Activated CD4-positive, alpha-beta T cell treated with anti-CD3 and anti-CD28 coated beads for 36 hours (primary cell): ENCODE results near the gene SECISBP2. TPM values are rescaled to one million over a fixed set of nuclear protein-coding genes. Genes with fewer than 3 reads are reported as not detected.
"Not testable (repeated sequence)": the region's sequence is repeated elsewhere in the genome, so short reads cannot be mapped to it uniquely, and the experiment has no call there.

Experiments
- ATAC-seq: fragments of 200-7000 bp; cut with Tn5 transposase; one replicate; pipeline ENCODE4 v1.10.0; 2021; ENCODE audit warnings: mild to moderate bottlenecking, moderate library complexity
- CTCF ChIA-PET: fragments of 350-600 bp; sonication (Branson Sonifier 250); formaldehyde crosslinking; loops from one replicate; lab custom pipeline; 2021; ENCODE audit warnings: antibody characterized with exemption; lab: Charles Lee
- POLR2A ChIA-PET: fragments of 350-600 bp; sonication (Branson Sonifier 250); formaldehyde crosslinking; loops from one replicate; lab custom pipeline; 2021; ENCODE audit warnings: antibody characterized with exemption, inconsistent platforms; lab: Charles Lee
- DNase-seq: peaks from one replicate; pipeline ENCODE4 v3.0.0-alpha.2; 2020
- H3K27ac Mint-ChIP-seq: one replicate; pipeline ENCODE4 v1.8.0; 2021; ENCODE audit warnings: mixed read lengths
- H3K27me3 Mint-ChIP-seq: one replicate; pipeline ENCODE4 v1.8.0; 2021; ENCODE audit warnings: mixed read lengths
- H3K36me3 Mint-ChIP-seq: one replicate; pipeline ENCODE4 v1.8.0; 2021; ENCODE audit warnings: low read depth, mixed read lengths
- H3K4me1 Mint-ChIP-seq: one replicate; pipeline ENCODE4 v1.8.0; 2021; ENCODE audit warnings: mixed read lengths
- H3K4me3 Mint-ChIP-seq: one replicate; pipeline ENCODE4 v1.8.0; 2021; ENCODE audit warnings: mild to moderate bottlenecking, moderate library complexity, mixed read lengths
- H3K9me3 Mint-ChIP-seq: one replicate; pipeline ENCODE4 v1.8.0; 2021; ENCODE audit warnings: low read depth, mixed read lengths
- intact Hi-C, 2 experiments: fragments of 100-400 bp; cut with DNase I in 1 of 2; cut with micrococcal nuclease in 1 of 2; formaldehyde crosslinking; loops; one replicate each; pipeline versions ENCODE4 v1.14.2 to v1.15.1; 2022 to 2024; cut with DNase I, micrococcal nuclease
- total RNA-seq, 2 experiments: library from RNA; stranded (reverse); gene quantifications; one replicate each; pipeline ENCODE4 v1.2.3, GENCODE V29; 2021

Gene SECISBP2
- total RNA-seq, 2 experiments from 2014 or later, result 38.6 to 49.9 TPM

DNA sequence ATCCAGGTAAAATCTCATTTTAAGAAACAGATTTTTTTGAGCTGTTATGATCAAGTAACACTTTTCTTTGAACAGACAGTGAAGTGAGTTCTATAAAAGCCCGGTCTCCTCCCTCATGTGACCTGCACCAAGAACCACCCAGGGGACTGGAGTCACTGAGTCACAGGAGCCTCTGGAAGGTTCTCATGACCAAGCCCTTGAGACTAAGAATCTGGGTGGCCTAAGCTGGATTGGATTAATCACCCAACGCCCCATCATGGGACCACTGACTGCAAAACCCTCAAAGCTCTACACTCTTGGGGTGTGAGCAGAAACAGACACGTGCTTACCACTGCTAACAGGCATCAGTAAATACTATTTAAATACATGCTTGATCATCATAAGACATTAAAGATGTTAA is 48.4 kb downstream of the SECISBP2 start:
- H3K9me3 Mint-ChIP-seq, result no peaks in the 10 kb centered on the region
- CTCF ChIA-PET, result interaction anchor here (0.6 to 1.3 kb wide), 2 partner anchors 9 to 315 kb away, joined by 5 to 6 read pairs; no protein-coding TSS in a partner anchor
- no peak for DNase-seq
- intact Hi-C loops, result no loop called here
- H3K4me3 Mint-ChIP-seq, result no peak overlapping the region
- H3K36me3 Mint-ChIP-seq, result peaks cover 2% of the 10 kb centered on the region
- POLR2A ChIA-PET, result no interaction called here
- H3K4me1 Mint-ChIP-seq, result no peaks in the 10 kb centered on the region
- no peaks in the 10 kb centered on the region for H3K27me3 Mint-ChIP-seq
- peak overlapping the region; percentile 51 for H3K27ac Mint-ChIP-seq
- ATAC-seq, result peak; percentile 43

GRCh38 chr9:89367281-89367680 is 49.0 kb downstream of the SECISBP2 start:
- H3K9me3 Mint-ChIP-seq, result no peaks in the 10 kb centered on the region
- no peaks in the 10 kb centered on the region for H3K27me3 Mint-ChIP-seq
- ATAC-seq, result no peak
- H3K4me3 Mint-ChIP-seq, result no peak overlapping the region
- no peaks in the 10 kb centered on the region for H3K36me3 Mint-ChIP-seq
- intact Hi-C loops, result no loop called here
- ChIA-PET POLR2A (no interaction called here), CTCF (interaction anchor here (0.6 to 0.9 kb wide), 2 partner anchors 47 to 316 kb away, joined by 3 to 6 read pairs; no protein-coding TSS in a partner anchor)
- no peak for DNase-seq
- no peak overlapping the region for H3K27ac Mint-ChIP-seq
- H3K4me1 Mint-ChIP-seq, result no peaks in the 10 kb centered on the region

GRCh38 chr9:89367726-89368437 is 49.6 kb downstream of the SECISBP2 start:
- Mint-ChIP-seq H3K4me3 (no peak overlapping the region), H3K9me3 (no peaks in the 10 kb centered on the region), H3K27me3 (no peaks in the 10 kb centered on the region), H3K4me1 (no peaks in the 10 kb centered on the region), H3K36me3 (no peaks in the 10 kb centered on the region), H3K27ac (peak overlapping the region; percentile 59)
- ChIA-PET POLR2A (no interaction called here), CTCF (interaction anchor here (0.9 kb wide), 1 partner anchor 47 kb away, joined by 3 read pairs; no protein-coding TSS in a partner anchor)
- ATAC-seq, result no peak
- intact Hi-C loops, result no loop called here
- no peak for DNase-seq

GRCh38 chr9:89368550-89368949 is 50.2 kb downstream of the SECISBP2 start:
- H3K27ac Mint-ChIP-seq, result peak overlapping the region; percentile 59
- H3K4me1 Mint-ChIP-seq, result peaks cover 2% of the 10 kb centered on the region
- ATAC-seq (no peak), DNase-seq (no peak)
- CTCF ChIA-PET, result no interaction called here
- no peak overlapping the region for H3K4me3 Mint-ChIP-seq
- no peaks in the 10 kb centered on the region for H3K9me3 Mint-ChIP-seq
- POLR2A ChIA-PET, result no interaction called here
- peaks cover 2% of the 10 kb centered on the region for H3K36me3 Mint-ChIP-seq
- intact Hi-C loops, result no loop called here
- no peaks in the 10 kb centered on the region for H3K27me3 Mint-ChIP-seq

- Mint-ChIP-seq H3K4me1 (peaks cover 2% of the 10 kb centered on the region), H3K27me3 (no peaks in the 10 kb centered on the region), H3K27ac (no peak overlapping the region), H3K4me3 (no peak overlapping the region), H3K9me3 (no peaks in the 10 kb centered on the region), H3K36me3 (peaks cover 2% of the 10 kb centered on the region)
- intact Hi-C loops, result no loop called here
- ChIA-PET CTCF (no interaction called here), POLR2A (no interaction called here)
- DNase-seq, result no peak
- ATAC-seq, result no peak
Observed at GRCh38 chr9:89368978-89369377, 50.7 kb downstream of the SECISBP2 start.

- H3K9me3 Mint-ChIP-seq, result no peaks in the 10 kb centered on the region
- peaks cover 4% of the 10 kb centered on the region for H3K4me1 Mint-ChIP-seq
- no peak for ATAC-seq
- POLR2A ChIA-PET, result no interaction called here
- no peak overlapping the region for H3K4me3 Mint-ChIP-seq
- H3K36me3 Mint-ChIP-seq, result peaks cover 2% of the 10 kb centered on the region
- no peaks in the 10 kb centered on the region for H3K27me3 Mint-ChIP-seq
- CTCF ChIA-PET, result interaction anchor here (0.6 kb wide), 1 partner anchor 40 kb away, joined by 3 read pairs; no protein-coding TSS in a partner anchor
- H3K27ac Mint-ChIP-seq, result no peak overlapping the region
- intact Hi-C loops, result no loop called here
- no peak for DNase-seq
Observed at GRCh38 chr9:89370593-89370992, 52.3 kb downstream of the SECISBP2 start.

DNA sequence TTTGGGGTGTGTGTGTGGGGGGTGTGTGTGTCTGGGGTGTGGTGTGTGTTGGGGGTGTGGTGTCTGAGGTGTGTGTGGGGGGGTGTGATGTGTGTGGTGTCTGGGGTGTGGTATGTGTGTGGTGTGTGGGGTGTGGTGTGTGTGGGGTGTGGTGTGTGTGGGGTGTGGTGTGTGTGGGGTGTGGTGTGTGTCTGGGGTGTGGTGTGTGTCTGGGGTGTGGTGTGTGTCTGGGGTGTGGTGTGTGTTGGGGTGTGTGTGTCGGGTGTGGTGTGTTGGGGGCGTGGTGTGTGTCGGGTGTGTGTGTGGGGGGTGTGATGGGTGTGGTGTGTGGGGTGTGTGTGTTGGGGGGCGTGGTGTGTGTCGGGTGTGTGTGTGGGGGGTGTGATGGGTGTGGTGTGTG is 53.5 kb downstream of the SECISBP2 start:
- peaks cover 13% of the 10 kb centered on the region for H3K4me1 Mint-ChIP-seq
- POLR2A ChIA-PET, intact Hi-C loops: not testable (repeated sequence)

DNA sequence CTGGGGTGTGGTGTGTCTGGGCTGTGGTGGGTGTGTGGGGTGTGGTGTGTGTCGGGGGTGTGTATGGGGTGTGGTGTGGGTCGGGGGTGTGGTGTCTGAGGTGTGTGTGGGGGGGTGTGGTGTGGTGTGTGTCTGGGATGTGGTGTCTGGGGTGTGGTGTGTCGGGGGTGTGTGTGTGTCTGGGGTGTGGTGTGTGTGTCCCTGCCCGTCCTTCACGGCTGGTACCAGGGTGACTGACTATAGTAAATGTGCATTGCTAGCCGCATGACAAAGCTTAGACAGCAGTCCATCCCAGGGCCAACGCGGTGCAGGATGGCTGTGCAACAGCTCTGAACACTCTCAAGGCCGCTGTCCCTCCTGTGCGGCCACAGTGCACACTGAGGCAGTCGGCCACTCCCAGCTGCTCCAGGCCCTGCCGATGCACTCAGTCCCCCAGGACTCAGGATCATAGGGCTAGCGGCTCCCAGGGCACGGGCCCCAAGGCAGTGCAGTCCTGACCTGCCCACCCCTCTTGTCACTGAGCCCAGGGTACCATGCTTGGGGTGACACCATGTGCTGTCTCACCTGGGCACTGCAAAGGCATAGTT is 54.0 kb downstream of the SECISBP2 start:
- no peaks in the 10 kb centered on the region for H3K27me3 Mint-ChIP-seq
- CTCF ChIA-PET, result interaction anchor here (0.5 kb wide), 1 partner anchor 44 kb away, joined by 3 read pairs; no protein-coding TSS in a partner anchor
- ATAC-seq (peak; percentile 34), DNase-seq (peak; percentile 47)
- no peak overlapping the region for H3K4me3 Mint-ChIP-seq
- H3K27ac Mint-ChIP-seq, result no peak overlapping the region
- POLR2A ChIA-PET, result interaction anchor here (1.0 kb wide), 1 partner anchor 176 kb away, joined by 3 read pairs; no protein-coding TSS in a partner anchor
- H3K9me3 Mint-ChIP-seq, result no peaks in the 10 kb centered on the region
- intact Hi-C loops, result no loop called here
- peaks cover 11% of the 10 kb centered on the region for H3K36me3 Mint-ChIP-seq
- peaks cover 15% of the 10 kb centered on the region for H3K4me1 Mint-ChIP-seq

More for the DNA sequence above, 53.5 kb downstream of the SECISBP2 start:
- H3K9me3 Mint-ChIP-seq, H3K4me3 Mint-ChIP-seq, DNase-seq, H3K27ac Mint-ChIP-seq, ATAC-seq, H3K27me3 Mint-ChIP-seq, H3K36me3 Mint-ChIP-seq: not testable (repeated sequence)
- CTCF ChIA-PET, result interaction anchor here (0.5 kb wide), 1 partner anchor 43 kb away, joined by 3 read pairs; no protein-coding TSS in a partner anchor

DNA sequence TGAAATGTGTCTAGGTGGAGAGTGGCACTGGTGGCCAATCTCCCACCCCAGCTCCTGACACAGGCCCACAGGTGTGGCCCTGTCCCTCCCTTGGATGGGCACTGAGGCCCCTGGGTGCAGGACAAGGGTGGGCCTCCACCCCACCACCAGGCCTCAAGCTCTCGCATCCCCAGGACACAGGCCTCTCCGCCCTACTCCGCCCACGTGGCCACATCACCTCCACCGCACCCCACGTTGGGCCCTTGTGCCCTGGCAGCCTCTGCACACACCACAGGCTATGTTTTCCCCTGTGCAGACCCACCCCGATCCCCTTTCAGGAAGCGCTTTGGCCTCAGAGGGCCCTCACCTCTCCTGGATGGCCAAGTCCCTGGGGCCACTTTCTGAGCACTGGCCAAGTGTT is 54.7 kb downstream of the SECISBP2 start:
- ATAC-seq (peak; percentile 2), DNase-seq (no peak)
- H3K27me3 Mint-ChIP-seq, result no peaks in the 10 kb centered on the region
- H3K27ac Mint-ChIP-seq, result peak overlapping the region; percentile 59
- POLR2A ChIA-PET, result interaction anchor here (1.0 kb wide), 1 partner anchor 175 kb away, joined by 3 read pairs; no protein-coding TSS in a partner anchor
- intact Hi-C loops, result no loop called here
- no peak overlapping the region for H3K4me3 Mint-ChIP-seq
- peaks cover 16% of the 10 kb centered on the region for H3K36me3 Mint-ChIP-seq
- CTCF ChIA-PET, result no interaction called here
- peaks cover 15% of the 10 kb centered on the region for H3K4me1 Mint-ChIP-seq
- no peaks in the 10 kb centered on the region for H3K9me3 Mint-ChIP-seq

DNA sequence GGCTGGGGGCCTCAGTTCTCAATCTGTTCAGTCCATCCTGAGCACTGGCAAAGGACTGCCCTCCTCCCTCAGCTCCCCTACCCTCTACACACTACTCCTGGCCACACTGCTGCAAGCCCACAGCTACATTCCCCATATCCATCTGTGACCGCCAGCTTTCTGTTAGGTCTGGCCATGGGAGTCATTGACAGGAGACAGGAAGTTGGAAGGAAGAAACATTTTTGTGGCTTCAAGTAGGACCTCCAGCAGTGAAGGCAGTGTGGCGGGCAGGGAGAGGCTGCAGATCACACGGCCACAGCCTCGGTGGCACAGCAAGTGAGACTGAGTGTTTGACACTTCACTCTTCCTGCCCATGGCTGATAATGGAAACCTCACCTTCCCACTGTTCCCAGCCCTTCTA is 55.9 kb downstream of the SECISBP2 start:
- intact Hi-C loops, result no loop called here

GRCh38 chr9:89375191-89375760 is 57.0 kb downstream of the SECISBP2 start:
- peak; percentile 33 for ATAC-seq
- Mint-ChIP-seq H3K4me3 (no peak overlapping the region), H3K36me3 (peaks cover 35% of the 10 kb centered on the region), H3K9me3 (no peaks in the 10 kb centered on the region), H3K4me1 (peaks cover 25% of the 10 kb centered on the region), H3K27ac (peak overlapping the region; percentile 78), H3K27me3 (no peaks in the 10 kb centered on the region)
- DNase-seq, result no peak
- ChIA-PET POLR2A (no interaction called here), CTCF (interaction anchor here (0.6 to 1.4 kb wide), 4 partner anchors 9 to 226 kb away, joined by 3 to 5 read pairs (median 4); no protein-coding TSS in a partner anchor)
- intact Hi-C loops, result no loop called here

More for the DNA sequence above, 55.9 kb downstream of the SECISBP2 start:
- Mint-ChIP-seq H3K36me3 (peaks cover 27% of the 10 kb centered on the region), H3K27me3 (no peaks in the 10 kb centered on the region), H3K4me1 (peaks cover 15% of the 10 kb centered on the region), H3K27ac (peak overlapping the region; percentile 55), H3K9me3 (no peaks in the 10 kb centered on the region), H3K4me3 (no peak overlapping the region)
- no peak for DNase-seq
- CTCF ChIA-PET, result interaction anchor here (0.6 kb wide), 1 partner anchor 187 kb away, joined by 3 read pairs; no protein-coding TSS in a partner anchor
- POLR2A ChIA-PET, result no interaction called here
- no peak for ATAC-seq
